Eye (tissue), 1 donor: Measurements from ENCODE around the gene GABBR2.

Source experiments
- DNase-seq: peaks from one replicate; pipeline ENCODE4 v3.0.0-alpha.2; 2015

Gene GABBR2

DNA sequence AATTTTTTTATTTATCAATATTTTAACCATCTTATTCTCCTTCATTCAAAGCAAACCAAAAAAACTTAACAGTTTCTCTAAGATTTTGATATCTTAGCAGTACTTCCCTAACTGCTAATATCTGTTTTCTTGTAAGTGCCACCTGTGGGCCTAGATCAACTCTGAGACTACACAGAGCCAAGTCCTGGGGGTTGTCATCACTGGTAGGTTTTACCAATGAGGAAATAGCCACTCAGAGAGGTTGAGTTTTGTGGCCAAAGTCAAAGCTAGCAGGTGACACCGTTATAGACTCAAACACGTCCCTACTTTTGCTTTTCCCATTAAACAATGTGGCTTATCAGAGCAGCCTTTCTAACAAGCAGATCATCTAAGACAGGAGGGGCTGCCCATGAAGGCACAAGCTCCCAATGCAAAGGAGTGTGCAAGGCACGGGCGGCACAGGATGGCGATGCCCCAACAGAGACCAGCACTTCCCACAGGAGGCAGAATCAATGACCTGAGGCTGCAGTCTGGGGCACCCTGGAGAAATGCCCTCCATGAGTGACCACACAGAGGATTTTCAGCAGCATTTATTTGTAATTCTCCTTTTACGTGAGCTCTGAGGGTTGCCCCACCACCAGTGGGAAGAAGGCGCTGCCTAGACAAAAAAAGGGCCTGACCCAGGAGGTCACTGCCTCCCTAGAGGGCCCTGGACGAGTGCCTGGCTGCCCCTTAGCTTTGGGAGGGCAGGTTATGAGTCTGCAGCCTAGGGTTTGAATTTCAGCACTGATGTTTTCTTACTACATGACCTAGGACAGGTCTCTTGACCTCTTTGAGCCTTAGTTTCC lies 460.7 kb downstream of the GABBR2 start:
- DNase-seq: no peak

DNA sequence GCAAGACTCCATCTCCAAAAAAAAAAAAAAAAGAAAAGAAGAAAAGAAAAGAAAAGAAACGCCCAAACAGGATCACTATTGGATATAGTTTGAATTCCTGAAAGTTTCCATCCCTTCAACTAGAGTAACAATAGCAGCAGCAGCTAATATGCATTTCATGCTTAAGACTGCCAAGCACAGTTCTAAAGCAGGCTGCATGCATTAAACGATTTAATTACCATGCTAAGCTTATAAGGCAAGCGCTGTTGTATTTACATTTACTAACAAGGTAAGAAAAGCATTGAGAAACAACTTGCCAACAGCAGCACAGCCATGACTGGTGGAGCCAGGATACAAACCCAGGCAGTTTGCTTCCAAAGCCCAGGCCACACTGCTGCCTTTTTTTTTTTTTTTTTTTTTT lies 466.3 kb downstream of the GABBR2 start:
- no peak for DNase-seq

DNA sequence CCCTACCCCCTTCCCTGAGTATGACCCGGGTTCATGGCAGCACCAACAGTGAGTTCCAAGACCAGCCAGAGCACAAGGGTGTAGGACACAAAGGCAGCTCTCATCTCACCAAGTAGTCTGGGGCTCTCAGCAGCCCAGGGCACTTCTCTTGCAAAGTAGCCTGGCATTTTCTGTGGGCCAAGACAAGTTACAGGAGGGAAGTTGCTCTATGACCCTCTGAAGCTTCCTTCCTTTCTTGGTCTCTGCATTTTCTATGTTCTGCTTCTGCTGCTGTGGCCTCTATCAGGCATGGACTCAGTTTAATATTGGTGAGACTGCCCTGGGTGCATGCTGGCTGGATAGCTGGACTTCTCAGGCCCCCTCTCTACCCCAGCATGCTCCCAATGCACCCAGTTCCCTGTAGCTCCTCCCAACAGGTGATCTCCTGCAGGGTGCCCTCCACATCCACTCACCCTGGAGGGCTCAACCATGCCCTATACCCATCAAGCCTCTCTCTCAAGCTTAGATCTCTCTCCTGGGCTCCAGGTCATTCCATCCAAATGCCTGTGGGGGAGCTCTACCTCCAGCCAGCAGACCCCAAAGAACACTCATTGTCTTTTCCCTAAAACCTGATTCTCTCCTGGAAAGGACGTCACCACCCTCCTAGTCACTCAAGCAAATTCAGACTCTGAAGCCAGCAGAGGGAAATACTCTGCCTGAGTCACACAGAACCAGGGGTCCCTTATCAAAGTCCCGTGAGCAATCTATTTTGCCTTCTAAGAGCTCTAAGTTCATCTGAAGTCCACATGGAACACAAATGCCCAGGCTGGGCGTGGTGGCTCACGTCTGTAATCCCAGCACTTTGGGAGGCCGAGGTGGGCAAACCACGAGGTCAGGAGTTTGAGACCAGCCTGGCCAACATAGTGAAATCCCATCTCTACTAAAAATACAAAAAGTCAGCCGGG lies 467.1 kb downstream of the GABBR2 start:
- no peak for DNase-seq

- DNase-seq: no peak
These were observed 468.3 kb downstream of the GABBR2 start for GRCh38 chr9:98240475-98240874.
